Activated B cell treated with CpG ODN at 0.5 μM for 24 hours (primary cell): ENCODE data around the gene NPPA. TPM values are rescaled to one million over a fixed set of nuclear protein-coding genes. Genes with fewer than 3 reads are reported as not detected.
"Not testable (repeated sequence)": the region's sequence is repeated elsewhere in the genome, so short reads cannot be mapped to it uniquely, and the experiment has no call there.

Source experiments
- ATAC-seq: fragments of 200-7000 bp; cut with Tn5 transposase; one replicate; pipeline ENCODE4 v1.10.0; 2021; ENCODE audit warnings: low read depth, mild to moderate bottlenecking, moderate library complexity
- CTCF ChIA-PET: fragments of 350-600 bp; sonication (Branson Sonifier 250); formaldehyde crosslinking; loops from one replicate; lab custom pipeline; 2021; ENCODE audit warnings: antibody characterized with exemption; lab: Charles Lee
- POLR2A ChIA-PET: fragments of 350-600 bp; sonication (Branson Sonifier 250); formaldehyde crosslinking; loops from one replicate; lab custom pipeline; 2021; ENCODE audit warnings: antibody characterized with exemption; lab: Charles Lee
- DNase-seq: peaks from one replicate; pipeline ENCODE4 v3.0.0; 2022
- H3K27ac Mint-ChIP-seq: one replicate; pipeline ENCODE4 v1.8.0; 2020; ENCODE audit warnings: mixed read lengths
- H3K27me3 Mint-ChIP-seq: one replicate; pipeline ENCODE4 v1.8.0; 2021; ENCODE audit warnings: mixed read lengths
- H3K36me3 Mint-ChIP-seq: one replicate; pipeline ENCODE4 v1.8.0; 2021; ENCODE audit warnings: low read depth, mixed read lengths
- H3K4me1 Mint-ChIP-seq: one replicate; pipeline ENCODE4 v1.8.0; 2021; ENCODE audit warnings: mixed read lengths
- H3K4me3 Mint-ChIP-seq: one replicate; pipeline ENCODE4 v1.8.0; 2020; ENCODE audit warnings: mild to moderate bottlenecking, mixed read lengths
- H3K9me3 Mint-ChIP-seq: one replicate; pipeline ENCODE4 v1.8.0; 2020; ENCODE audit warnings: mixed read lengths
- intact Hi-C: fragments of 100-400 bp; cut with micrococcal nuclease; formaldehyde crosslinking; loops from one replicate; pipeline ENCODE4 v1.15.1; 2024
- total RNA-seq: library from RNA; stranded (reverse); gene quantifications from 2 replicates; pipeline ENCODE4 v1.2.3, GENCODE V29; 2022
- TF ChIP-seq, protein P1 (sequence below): fragments of 200-600 bp; IDR thresholded peaks from one replicate; pipeline ENCODE4 v1.8.0; 2022; ENCODE audit warnings: antibody characterized with exemption, mild to moderate bottlenecking

The NPPA gene
- total RNA-seq, 1 donor from 2014 or later = not detected

DNA sequence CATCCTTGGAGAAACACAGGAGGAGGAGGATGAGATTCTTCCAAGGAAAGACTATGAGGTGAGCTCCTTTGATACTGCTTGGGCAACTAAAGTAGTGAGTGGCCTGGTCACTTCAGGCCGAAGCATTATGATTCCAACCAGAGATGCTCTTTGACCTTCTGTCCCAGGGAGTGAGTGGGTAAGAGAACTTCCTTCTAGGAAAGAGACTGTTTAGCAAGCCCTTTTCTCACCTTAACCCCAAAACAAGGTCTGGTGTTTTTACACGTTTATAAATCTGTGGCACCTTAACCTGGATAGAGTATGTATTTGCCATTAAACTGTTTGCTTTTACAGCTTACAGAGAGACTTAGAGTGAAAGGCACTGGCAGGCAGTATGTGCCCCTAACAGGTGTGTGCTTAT lies 40.5 kb downstream of the NPPA start:
- intact Hi-C loops = loop anchor here (5.0 to 10.0 kb wide), 5 partner anchors 155 to 1895 kb away; partner anchors contain the start of genes CTNNBIP1, DFFA, FBXO2 and FBXO44

DNA sequence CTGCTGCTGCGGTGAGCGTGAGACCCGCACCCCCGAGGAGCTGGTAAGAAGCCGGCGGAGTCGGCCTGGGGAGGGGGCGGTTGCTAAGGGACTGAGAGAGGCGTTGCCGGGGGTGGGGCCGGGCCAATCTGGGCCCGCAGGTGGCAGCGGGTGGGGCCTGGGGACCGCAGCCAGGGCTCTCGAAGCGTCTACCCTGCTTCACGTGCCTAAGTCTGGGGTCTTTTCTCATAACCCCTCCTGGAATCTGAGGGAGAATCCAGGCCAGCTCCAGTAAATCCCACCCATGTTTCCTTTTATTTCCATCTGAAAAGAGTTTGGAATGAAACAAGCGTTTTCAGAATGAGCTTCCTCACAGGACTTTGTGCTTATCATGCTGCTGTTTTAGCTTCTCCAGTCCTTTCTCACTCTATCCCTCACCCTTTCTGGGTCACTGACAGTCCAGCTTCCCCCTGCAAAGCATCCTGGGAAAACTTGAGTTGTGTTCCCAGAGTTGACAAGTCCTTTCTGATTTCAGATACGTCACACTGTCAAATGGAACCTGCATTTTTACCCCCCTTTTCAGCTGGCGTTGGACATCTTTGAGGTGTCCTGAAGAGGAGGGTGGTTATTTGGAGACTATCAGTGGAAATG lies 41.2 kb downstream of the NPPA start:
- ChIA-PET POLR2A (interaction anchor here (0.5 to 6.8 kb wide), 26 partner anchors 9 to 1977 kb away, joined by 3 to 163 read pairs (median 4); partner anchors contain the start of genes AGTRAP, FBXO6, MFN2 and MIIP), CTCF (interaction anchor here (1.2 to 2.1 kb wide), 2 partner anchors 153 to 769 kb away, joined by 3 to 5 read pairs; no protein-coding TSS in a partner anchor)
- Mint-ChIP-seq H3K4me3 (peak overlapping the region; percentile 95), H3K36me3 (peaks cover 65% of the 10 kb centered on the region), H3K27me3 (no peaks in the 10 kb centered on the region), H3K27ac (peak overlapping the region; percentile 97), H3K9me3 (no peaks in the 10 kb centered on the region), H3K4me1 (peaks cover 73% of the 10 kb centered on the region)
- ATAC-seq (peak; percentile 62), DNase-seq (no peak)
- TF ChIP-seq, protein P1, sequence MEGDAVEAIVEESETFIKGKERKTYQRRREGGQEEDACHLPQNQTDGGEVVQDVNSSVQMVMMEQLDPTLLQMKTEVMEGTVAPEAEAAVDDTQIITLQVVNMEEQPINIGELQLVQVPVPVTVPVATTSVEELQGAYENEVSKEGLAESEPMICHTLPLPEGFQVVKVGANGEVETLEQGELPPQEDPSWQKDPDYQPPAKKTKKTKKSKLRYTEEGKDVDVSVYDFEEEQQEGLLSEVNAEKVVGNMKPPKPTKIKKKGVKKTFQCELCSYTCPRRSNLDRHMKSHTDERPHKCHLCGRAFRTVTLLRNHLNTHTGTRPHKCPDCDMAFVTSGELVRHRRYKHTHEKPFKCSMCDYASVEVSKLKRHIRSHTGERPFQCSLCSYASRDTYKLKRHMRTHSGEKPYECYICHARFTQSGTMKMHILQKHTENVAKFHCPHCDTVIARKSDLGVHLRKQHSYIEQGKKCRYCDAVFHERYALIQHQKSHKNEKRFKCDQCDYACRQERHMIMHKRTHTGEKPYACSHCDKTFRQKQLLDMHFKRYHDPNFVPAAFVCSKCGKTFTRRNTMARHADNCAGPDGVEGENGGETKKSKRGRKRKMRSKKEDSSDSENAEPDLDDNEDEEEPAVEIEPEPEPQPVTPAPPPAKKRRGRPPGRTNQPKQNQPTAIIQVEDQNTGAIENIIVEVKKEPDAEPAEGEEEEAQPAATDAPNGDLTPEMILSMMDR = no peak
- intact Hi-C loops = loop anchor here (1.0 to 10.0 kb wide), 10 partner anchors 8 to 1894 kb away; partner anchors contain the start of genes AGTRAP, CTNNBIP1, DFFA and FBXO2

More for the DNA sequence above, 40.5 kb downstream of the NPPA start:
- Mint-ChIP-seq H3K4me1 (peaks cover 70% of the 10 kb centered on the region), H3K4me3 (peak overlapping the region; percentile 95), H3K36me3 (peaks cover 65% of the 10 kb centered on the region), H3K9me3 (no peaks in the 10 kb centered on the region), H3K27ac (peak overlapping the region; percentile 97), H3K27me3 (no peaks in the 10 kb centered on the region)
- DNase-seq (no peak), ATAC-seq (no peak)
- POLR2A ChIA-PET = interaction anchor here (0.5 to 6.8 kb wide), 12 partner anchors 8 to 534 kb away, joined by 3 to 163 read pairs (median 4); partner anchors contain the start of genes AGTRAP, FBXO6 and MIIP
- CTCF ChIA-PET = interaction anchor here (1.2 to 2.1 kb wide), 2 partner anchors 154 to 769 kb away, joined by 3 to 5 read pairs; no protein-coding TSS in a partner anchor
- TF ChIP-seq, protein P1 = no peak

DNA sequence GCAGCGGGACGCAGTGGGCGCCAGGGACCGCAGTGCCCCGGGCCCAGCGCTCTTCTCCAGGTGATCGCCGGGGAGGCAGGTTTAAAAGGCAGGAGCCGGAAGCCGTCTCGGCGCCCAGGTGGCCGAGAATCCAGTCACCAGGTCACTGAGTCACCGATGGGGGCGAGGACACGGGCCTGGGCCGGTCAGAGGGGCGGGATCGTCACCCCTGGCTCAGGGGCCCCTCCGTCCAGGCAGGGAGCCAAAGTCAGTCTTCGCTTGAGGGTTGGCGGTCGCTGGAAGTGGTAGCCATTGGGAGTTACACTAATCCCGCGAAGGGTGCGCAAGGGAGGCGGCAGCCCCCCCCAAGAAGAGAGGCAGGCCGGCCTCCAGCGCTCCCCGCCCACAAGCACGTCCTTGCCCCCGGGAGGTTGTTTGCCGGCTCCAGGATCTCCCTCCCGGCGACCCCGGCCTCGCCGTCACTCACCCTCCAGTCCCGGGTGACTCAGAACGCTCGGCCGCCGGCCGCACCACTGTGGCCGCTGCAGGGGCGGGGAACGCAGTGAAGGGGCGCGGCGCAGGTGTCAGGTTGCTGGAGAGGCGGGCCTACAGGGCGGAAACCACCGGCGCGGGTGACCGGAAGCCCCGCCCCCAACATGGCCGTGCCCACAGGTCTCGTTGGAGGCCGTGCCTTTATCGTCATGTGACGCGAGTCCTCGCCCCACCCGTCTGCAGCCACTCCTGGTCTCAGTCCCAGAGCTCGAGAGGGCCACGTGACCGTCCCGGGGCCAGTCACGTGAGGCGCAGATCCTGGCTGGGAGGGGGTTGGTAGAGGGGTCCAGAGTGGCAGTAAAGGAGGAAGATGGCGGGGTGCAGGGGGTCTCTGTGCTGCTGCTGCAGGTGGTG lies 41.9 kb downstream of the NPPA start, which contains the start of the genes CLCN6 and MTHFR:
Gene CLCN6, plus strand, starts transcription at position 770 of the 885 bp plus-strand sequence. Its CDS starts 72 bp downstream, at position 842.
Gene MTHFR, minus strand, starts transcription at position 543 of the 885 bp plus-strand sequence. CDS start 2,848 bp downstream, outside the sequence.
- Mint-ChIP-seq H3K9me3 (no peaks in the 10 kb centered on the region), H3K4me3 (peak within 1 kb of the TSS; percentile 95), H3K4me1 (peaks cover 78% of the 10 kb centered on the region), H3K27me3 (no peaks in the 10 kb centered on the region), H3K27ac (peak within 1 kb of the TSS; percentile 97), H3K36me3 (peaks cover 67% of the 10 kb centered on the region)
- intact Hi-C loops = loop anchor here (1.0 to 10.0 kb wide), 11 partner anchors 9 to 1893 kb away; partner anchors contain the start of genes AGTRAP, CTNNBIP1, DFFA and FBXO2
- ATAC-seq (peak; percentile 84), DNase-seq (peak; percentile 99)
- ChIA-PET POLR2A (interaction anchor here (0.6 to 6.8 kb wide), 24 partner anchors 8 to 1977 kb away, joined by 3 to 163 read pairs (median 3); partner anchors contain the start of genes AGTRAP, FBXO6, MFN2 and MIIP), CTCF (interaction anchor here (1.2 to 2.1 kb wide), 2 partner anchors 152 to 768 kb away, joined by 3 to 5 read pairs; no protein-coding TSS in a partner anchor)
- TF ChIP-seq, protein P1 = no peak

DNA sequence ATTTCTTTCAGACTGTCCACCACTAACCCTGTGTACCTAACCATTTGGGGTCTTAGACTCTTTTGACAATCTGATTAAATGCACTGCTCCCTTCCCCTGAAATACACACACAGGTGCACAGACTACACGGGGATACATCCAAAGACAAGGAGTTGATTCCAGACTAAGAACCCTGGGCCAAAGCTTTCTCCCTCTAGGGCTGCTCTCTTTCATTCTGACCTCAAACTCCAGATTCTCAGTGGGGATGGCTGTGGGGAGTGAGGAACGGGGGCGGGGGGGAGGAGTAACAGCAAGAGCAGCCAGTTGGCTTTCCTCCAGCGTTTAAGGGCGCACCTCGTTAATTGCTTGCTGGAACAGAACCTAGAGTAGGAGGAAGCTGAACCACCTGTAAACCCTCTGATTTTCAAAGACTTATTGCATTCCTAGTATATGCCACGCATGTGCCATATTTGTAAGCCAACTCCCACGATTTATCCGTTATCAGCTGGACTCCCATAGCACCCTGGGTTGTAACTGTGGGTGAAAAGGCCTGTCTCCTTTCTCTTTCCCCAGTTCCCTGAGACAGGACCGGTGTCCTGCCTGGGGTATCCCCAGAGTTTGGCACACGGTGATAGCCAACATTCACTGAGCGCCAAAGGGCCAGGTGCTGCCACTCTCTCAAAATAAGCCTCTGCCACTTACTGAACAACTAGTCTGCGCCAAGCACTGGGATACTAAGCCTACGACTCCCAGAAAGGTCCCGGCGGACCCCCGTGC lies 42.7 kb downstream of the NPPA start:
- Mint-ChIP-seq H3K27ac (peak overlapping the region; percentile 97), H3K4me1 (peaks cover 76% of the 10 kb centered on the region), H3K4me3 (peak overlapping the region; percentile 95), H3K27me3 (no peaks in the 10 kb centered on the region), H3K36me3 (peaks cover 70% of the 10 kb centered on the region), H3K9me3 (no peaks in the 10 kb centered on the region)
- no peak for DNase-seq
- ATAC-seq = no peak
- TF ChIP-seq, protein P1 = no peak
- POLR2A ChIA-PET = interaction anchor here (0.6 to 6.8 kb wide), 3 partner anchors 9 to 522 kb away, joined by 3 to 163 read pairs (median 3); no protein-coding TSS in a partner anchor
- intact Hi-C loops = loop anchor here (2.0 to 10.0 kb wide), 6 partner anchors 20 to 1893 kb away; partner anchors contain the start of genes CTNNBIP1, DFFA, FBXO2 and FBXO44
- CTCF ChIA-PET = no interaction called here

DNA sequence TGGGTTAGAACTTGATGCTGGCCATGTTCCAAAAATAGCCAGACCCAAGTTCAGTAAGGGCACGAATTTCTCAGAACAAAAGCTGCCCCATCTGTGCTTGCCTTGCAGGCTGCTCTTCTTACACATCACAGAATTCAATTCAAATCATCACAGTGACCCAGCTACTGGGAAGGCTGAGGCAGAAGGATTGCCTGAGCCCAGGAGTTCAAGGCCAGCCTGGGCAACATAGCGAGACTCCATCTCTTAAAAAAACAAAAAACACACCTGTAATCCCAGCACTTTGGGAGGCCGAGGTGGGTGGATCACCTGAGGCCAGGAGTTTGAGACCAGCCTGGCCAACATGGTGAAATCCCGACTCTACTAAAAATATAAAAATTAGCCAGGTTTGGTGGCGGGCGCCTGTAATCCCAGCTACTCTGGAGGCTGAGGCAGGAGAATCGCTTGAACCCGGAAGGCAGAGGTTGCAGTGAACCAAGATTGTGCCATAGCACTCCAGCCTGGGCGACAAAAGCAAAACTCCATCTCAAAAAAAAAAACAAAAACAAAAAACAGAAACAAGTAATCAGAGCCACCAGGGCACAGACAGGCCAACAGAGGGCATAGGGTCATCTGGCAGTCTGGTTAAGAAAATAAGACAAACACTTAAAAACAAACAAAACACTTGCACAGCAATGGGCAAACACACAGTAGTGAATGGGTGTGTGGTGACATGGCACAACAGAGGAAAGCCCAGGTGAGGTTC lies 43.5 kb downstream of the NPPA start:
- POLR2A ChIA-PET = interaction anchor here (0.5 to 6.8 kb wide), 12 partner anchors 10 to 521 kb away, joined by 3 to 163 read pairs (median 6); no protein-coding TSS in a partner anchor
- H3K27ac Mint-ChIP-seq = peak overlapping the region; percentile 97
- H3K4me3 Mint-ChIP-seq = peak overlapping the region; percentile 95
- not testable (repeated sequence) for DNase-seq, H3K27me3 Mint-ChIP-seq, H3K9me3 Mint-ChIP-seq, ATAC-seq
- CTCF ChIA-PET = interaction anchor here (1.2 to 1.7 kb wide), 2 partner anchors 18 to 140 kb away, joined by 3 to 7 read pairs; partner anchors contain the start of gene FBXO6
- intact Hi-C loops = loop anchor here (2.0 to 10.0 kb wide), 2 partner anchors 19 to 1329 kb away; partner anchors contain the start of genes DFFA and PEX14
- H3K4me1 Mint-ChIP-seq = peaks cover 72% of the 10 kb centered on the region
- peaks cover 69% of the 10 kb centered on the region for H3K36me3 Mint-ChIP-seq
